Endothelial cell of umbilical vein (primary cell): ENCODE data around the gene ZFAND2B.

Experiments used
- CTCF ChIP-seq, 2 donors: IDR thresholded peaks; 1 replicate in 1 of 2; 2 replicates in 1 of 2; pipeline ENCODE4 v1.5.1; 2011; ENCODE audit warnings: low read length in 2 of 2, mild to moderate bottlenecking in 2 of 2, moderate library complexity in 2 of 2, control low read depth in 1 of 2, inconsistent platforms in 1 of 2, low read depth in 1 of 2; ENCODE audit not compliant: insufficient read depth in 1 of 2; ENCODE audit errors: extremely low read depth in 1 of 2
- EZH2 ChIP-seq: IDR thresholded peaks from 2 replicates; pipeline ENCODE4 v1.6.1; 2012; ENCODE audit warnings: borderline replicate concordance, low read depth, mild to moderate bottlenecking, moderate library complexity, low read length, inconsistent platforms; ENCODE audit not compliant: severe bottlenecking
- FOS ChIP-seq: IDR thresholded peaks from 2 replicates; pipeline ENCODE4 v1.6.1; 2011; ENCODE audit warnings: mild to moderate bottlenecking, low read length, moderate library complexity, borderline replicate concordance; ENCODE audit not compliant: insufficient read depth
- GATA2 ChIP-seq: IDR thresholded peaks from 2 replicates; pipeline ENCODE4 v1.7.0; 2011; ENCODE audit warnings: low read depth, mild to moderate bottlenecking, moderate library complexity, mixed read lengths, low read length; ENCODE audit not compliant: insufficient read length, insufficient read depth
- MAX ChIP-seq: IDR thresholded peaks from 2 replicates; pipeline ENCODE4 v1.6.1; 2011; ENCODE audit not compliant: insufficient read depth, insufficient read length
- MYC ChIP-seq: IDR thresholded peaks from one replicate; pipeline ENCODE4 v1.6.1; 2011; ENCODE audit warnings: mild to moderate bottlenecking, low read depth, low read length
- POLR2A ChIP-seq: IDR thresholded peaks from 2 replicates; pipeline ENCODE4 v1.6.1; 2012; ENCODE audit warnings: low read depth, mild to moderate bottlenecking, control low read depth, low read length
- POLR2AphosphoS5 ChIP-seq: IDR thresholded peaks from 2 replicates; pipeline ENCODE4 v1.6.1; 2012; ENCODE audit warnings: low read depth, mild to moderate bottlenecking, control low read depth, low read length, moderate library complexity; ENCODE audit not compliant: insufficient read depth

GRCh38 chr2:219182331-219183150 is 24.0 kb upstream of the ZFAND2B start:
- TF ChIP-seq EZH2 (no peak), POLR2A (no peak), POLR2AphosphoS5 (no peak), CTCF (IDR thresholded peaks at IDR 0.05; ENCODE audit: extremely low read depth in 1 of 2, insufficient read depth in 1 of 2, low read depth in 1 of 2, low read length in 2 of 2) (no peak), MAX (no peak), MYC (no peak), GATA2 (no peak), FOS (no peak)
